ENCODE results near the gene CELF2.

- TF ChIP-seq CTCF (conservative IDR thresholded peaks at IDR 0.05; ENCODE audit: low read depth, low read length) (no peak), EZH2 (IDR thresholded peaks at IDR 0.05; ENCODE audit: borderline replicate concordance, low read depth, low read length, poor library complexity, severe bottlenecking) (no peak)
Measured at GRCh38 chr10:11236234-11236633, 218.6 kb downstream of the CELF2 start.
